SK-N-SH treated with all-trans-retinoic acid at 6 μM for 48 hours (cell line): ENCODE results near the gene EXOC7.

Experiments
- ATAC-seq: fragments of 200-7000 bp; cut with Tn5 transposase; 3 replicates; pipeline ENCODE4 v1.9.1; 2020; ENCODE audit warnings: mild to moderate bottlenecking, moderate library complexity
- ARNTL ChIP-seq: fragments of 450-650 bp; formaldehyde crosslinking; IDR thresholded peaks from 2 replicates; pipeline ENCODE4 v1.5.0; 2020; ENCODE audit warnings: low read depth, mild to moderate bottlenecking, moderate library complexity, borderline replicate concordance
- BACH2 ChIP-seq: fragments of 250-450 bp; sonication (Bioruptor Pico); IDR thresholded peaks from 2 replicates; pipeline ENCODE4 v1.9.0; 2021; ENCODE audit warnings: mild to moderate bottlenecking, borderline replicate concordance
- CREB5 ChIP-seq: fragments of 250-450 bp; sonication (Bioruptor Pico); IDR thresholded peaks from 2 replicates; pipeline ENCODE4 v1.5.1; 2020; ENCODE audit warnings: low read depth, mild to moderate bottlenecking, moderate library complexity
- CSDC2 ChIP-seq: fragments of 250-450 bp; sonication (Bioruptor Pico); IDR thresholded peaks from 2 replicates; pipeline ENCODE4 v1.5.0; 2020; ENCODE audit warnings: mild to moderate bottlenecking, moderate library complexity
- CSRNP3 ChIP-seq: fragments of 250-450 bp; sonication (Bioruptor Pico); IDR thresholded peaks from 2 replicates; pipeline ENCODE4 v1.5.1; 2021; ENCODE audit warnings: mild to moderate bottlenecking, moderate library complexity
- ESRRG ChIP-seq: fragments of 250-450 bp; sonication (Bioruptor Pico); IDR thresholded peaks from 2 replicates; pipeline ENCODE4 v1.6.1; 2021; ENCODE audit warnings: mild to moderate bottlenecking
- GLIS3 ChIP-seq: fragments of 250-450 bp; sonication (Bioruptor Pico); IDR thresholded peaks from 2 replicates; pipeline ENCODE4 v1.5.0; 2020; ENCODE audit warnings: mild to moderate bottlenecking, moderate library complexity
- ISL1 ChIP-seq: fragments of 250-450 bp; sonication (Bioruptor Pico); IDR thresholded peaks from 2 replicates; pipeline ENCODE4 v2.1.2; 2022; ENCODE audit warnings: mild to moderate bottlenecking, moderate library complexity
- OSR1 ChIP-seq: fragments of 250-450 bp; sonication (Bioruptor Pico); IDR thresholded peaks from 2 replicates; pipeline ENCODE4 v1.8.0; 2022; ENCODE audit warnings: moderate library complexity, mild to moderate bottlenecking, inconsistent platforms
- PATZ1 ChIP-seq: fragments of 250-450 bp; sonication (Bioruptor Pico); IDR thresholded peaks from 2 replicates; pipeline ENCODE4 v1.8.0; 2020; ENCODE audit warnings: mild to moderate bottlenecking, moderate library complexity, borderline replicate concordance
- POU6F1 ChIP-seq: fragments of 250-450 bp; sonication (Bioruptor Pico); IDR thresholded peaks from 2 replicates; pipeline ENCODE4 v1.8.0; 2021; ENCODE audit warnings: low read depth, mild to moderate bottlenecking, moderate library complexity, borderline replicate concordance
- PPARA ChIP-seq: fragments of 250-450 bp; sonication (Bioruptor Pico); IDR thresholded peaks from 2 replicates; pipeline ENCODE4 v1.5.0; 2020; ENCODE audit warnings: mild to moderate bottlenecking, borderline replicate concordance
- RARB ChIP-seq: fragments of 250-450 bp; sonication (Bioruptor Pico); IDR thresholded peaks from 2 replicates; pipeline ENCODE4 v1.8.0; 2021; ENCODE audit warnings: mild to moderate bottlenecking, moderate library complexity
- SNAI2 ChIP-seq: fragments of 250-450 bp; sonication (Bioruptor Pico); IDR thresholded peaks from 2 replicates; pipeline ENCODE4 v1.5.0; 2020; ENCODE audit warnings: mild to moderate bottlenecking, moderate library complexity
- TCF4 ChIP-seq: fragments of 250-450 bp; sonication (Bioruptor Pico); IDR thresholded peaks from 2 replicates; pipeline ENCODE4 v1.8.0; 2021; ENCODE audit warnings: mild to moderate bottlenecking, moderate library complexity, borderline replicate concordance
- TOX ChIP-seq: fragments of 250-450 bp; sonication (Bioruptor Pico); IDR thresholded peaks from 2 replicates; pipeline ENCODE4 v1.8.0; 2021; ENCODE audit warnings: mild to moderate bottlenecking, moderate library complexity, borderline replicate concordance
- TSHZ2 ChIP-seq: fragments of 250-450 bp; sonication (Bioruptor Pico); IDR thresholded peaks from 2 replicates; pipeline ENCODE4 v1.5.0; 2020; ENCODE audit warnings: mild to moderate bottlenecking, moderate library complexity
- ZC3H10 ChIP-seq: fragments of 250-450 bp; sonication (Bioruptor Pico); IDR thresholded peaks from 2 replicates; pipeline ENCODE4 v1.5.1; 2021; ENCODE audit warnings: mild to moderate bottlenecking, moderate library complexity
- ZFP3 ChIP-seq: fragments of 250-450 bp; sonication (Bioruptor Pico); IDR thresholded peaks from 2 replicates; pipeline ENCODE4 v1.5.0; 2020; ENCODE audit warnings: mild to moderate bottlenecking, moderate library complexity
- ZFP30 ChIP-seq: fragments of 450-650 bp; formaldehyde crosslinking; IDR thresholded peaks from 2 replicates; pipeline ENCODE4 v1.5.0; 2022; ENCODE audit warnings: mild to moderate bottlenecking, moderate library complexity
- ZNF70 ChIP-seq: fragments of 450-650 bp; formaldehyde crosslinking; IDR thresholded peaks from 2 replicates; pipeline ENCODE4 v1.5.0; 2020; ENCODE audit warnings: mild to moderate bottlenecking, moderate library complexity
- ZNF8 ChIP-seq: fragments of 450-650 bp; formaldehyde crosslinking; IDR thresholded peaks from 2 replicates; pipeline ENCODE4 v1.5.0; 2020; ENCODE audit warnings: mild to moderate bottlenecking, moderate library complexity

EXOC7 gene

GRCh38 chr17:76104896-76105231 is 1.3 kb upstream of the EXOC7 start (continued):
- TF ChIP-seq CSRNP3 (CRISPR knock-in tag): no peak
- TF ChIP-seq GLIS3 (CRISPR knock-in tag): no peak
- no peak for TF ChIP-seq OSR1 (CRISPR knock-in tag)
- TF ChIP-seq RARB: no peak
- no peak for TF ChIP-seq ESRRG (CRISPR knock-in tag)
- TF ChIP-seq SNAI2 (CRISPR knock-in tag): no peak
- no peak for TF ChIP-seq ISL1 (CRISPR knock-in tag)
- TF ChIP-seq TOX (CRISPR knock-in tag): no peak
- TF ChIP-seq ZFP30: no peak
- TF ChIP-seq ARNTL (CRISPR knock-in tag): no peak

GRCh38 chr17:76104140-76104895 is 731 bp upstream of the EXOC7 start:
- no peak for ATAC-seq
- TF ChIP-seq TOX (CRISPR knock-in tag) (no peak), TSHZ2 (CRISPR knock-in tag) (no peak; the same call in 1 of the 2 replicates), ISL1 (CRISPR knock-in tag) (no peak), CREB5 (CRISPR knock-in tag) (no peak), ZNF8 (CRISPR knock-in tag) (no peak), PPARA (CRISPR knock-in tag) (no peak), POU6F1 (no peak), CSDC2 (CRISPR knock-in tag) (no peak), ARNTL (CRISPR knock-in tag) (no peak), ZFP30 (no peak), CSRNP3 (CRISPR knock-in tag) (no peak), TCF4 (no peak), OSR1 (CRISPR knock-in tag) (no peak), BACH2 (no peak), ZNF70 (CRISPR knock-in tag) (no peak), PATZ1 (CRISPR knock-in tag) (no peak), RARB (no peak), SNAI2 (CRISPR knock-in tag) (no peak), ZC3H10 (CRISPR knock-in tag) (no peak), ZFP3 (CRISPR knock-in tag) (no peak)
- TF ChIP-seq, all 23 proteins: peak for 0
